ENCODE data around the gene GOT2.

- no peak for TF ChIP-seq SP1 (IDR thresholded peaks at IDR 0.05)
- TF ChIP-seq TARDBP (IDR thresholded peaks at IDR 0.05) = no peak
Observed at GRCh38 chr16:58684354-58685083, 49.6 kb downstream of the GOT2 start, which contains the start of gene SLC38A7.
